ENCODE measurements around the gene AFTPH.

DNA sequence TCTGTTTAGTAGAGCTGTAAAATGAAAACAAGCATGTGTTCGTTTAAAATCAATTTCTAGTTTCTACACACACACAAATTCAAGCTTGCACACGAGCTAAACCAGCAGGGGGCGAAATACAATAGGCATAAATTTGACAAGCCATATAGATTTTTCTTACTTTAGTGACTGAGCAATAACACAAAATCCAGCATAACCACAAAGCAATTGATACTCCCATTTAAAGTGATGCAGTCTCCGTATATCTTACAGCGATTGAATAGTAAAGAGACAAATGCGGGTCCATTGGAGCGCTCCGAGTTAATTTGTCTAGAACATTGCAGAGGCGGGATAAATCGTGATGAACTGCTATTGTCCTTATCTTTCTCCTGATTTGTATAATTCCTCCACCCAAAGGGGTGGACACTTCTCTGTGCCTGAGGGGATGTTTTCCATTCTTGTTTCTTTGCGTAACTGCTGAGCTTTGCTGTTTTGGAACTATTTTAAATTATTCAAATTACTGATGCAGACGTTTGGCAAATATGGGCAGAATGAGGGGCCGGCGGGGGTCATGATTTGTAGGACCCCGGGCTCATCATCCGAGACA is 1.2 kb upstream of the AFTPH start:
- TF ChIP-seq ZNF121 (tag by site-specific recombination; IDR thresholded peaks at IDR 0.05) (no peak), ZNF785 (tag by site-specific recombination; IDR thresholded peaks at IDR 0.05) (no peak), SALL2 (tag by site-specific recombination; IDR thresholded peaks at IDR 0.05; ENCODE audit: borderline replicate concordance) (no peak), ZSCAN23 (tag by site-specific recombination; IDR thresholded peaks at IDR 0.05) (no peak), CTCF (tag by site-specific recombination; IDR thresholded peaks at IDR 0.05) (peak; percentile 65; the same call in 1 of the 2 replicates), ZNF404 (tag by site-specific recombination; IDR thresholded peaks at IDR 0.05) (no peak), MEIS1 (CRISPR knock-in tag; IDR thresholded peaks at IDR 0.05; ENCODE audit: borderline replicate concordance) (no peak), ZNF76 (tag by site-specific recombination; IDR thresholded peaks at IDR 0.05; ENCODE audit: borderline replicate concordance, low read depth) (no peak), ZNF174 (tag by site-specific recombination; IDR thresholded peaks at IDR 0.05) (no peak), YY1 (tag by site-specific recombination; IDR thresholded peaks at IDR 0.05) (no peak)
- TF ChIP-seq, protein P1, sequence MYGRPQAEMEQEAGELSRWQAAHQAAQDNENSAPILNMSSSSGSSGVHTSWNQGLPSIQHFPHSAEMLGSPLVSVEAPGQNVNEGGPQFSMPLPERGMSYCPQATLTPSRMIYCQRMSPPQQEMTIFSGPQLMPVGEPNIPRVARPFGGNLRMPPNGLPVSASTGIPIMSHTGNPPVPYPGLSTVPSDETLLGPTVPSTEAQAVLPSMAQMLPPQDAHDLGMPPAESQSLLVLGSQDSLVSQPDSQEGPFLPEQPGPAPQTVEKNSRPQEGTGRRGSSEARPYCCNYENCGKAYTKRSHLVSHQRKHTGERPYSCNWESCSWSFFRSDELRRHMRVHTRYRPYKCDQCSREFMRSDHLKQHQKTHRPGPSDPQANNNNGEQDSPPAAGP (tag by site-specific recombination; IDR thresholded peaks at IDR 0.05) = no peak
- TF ChIP-seq, protein P2, sequence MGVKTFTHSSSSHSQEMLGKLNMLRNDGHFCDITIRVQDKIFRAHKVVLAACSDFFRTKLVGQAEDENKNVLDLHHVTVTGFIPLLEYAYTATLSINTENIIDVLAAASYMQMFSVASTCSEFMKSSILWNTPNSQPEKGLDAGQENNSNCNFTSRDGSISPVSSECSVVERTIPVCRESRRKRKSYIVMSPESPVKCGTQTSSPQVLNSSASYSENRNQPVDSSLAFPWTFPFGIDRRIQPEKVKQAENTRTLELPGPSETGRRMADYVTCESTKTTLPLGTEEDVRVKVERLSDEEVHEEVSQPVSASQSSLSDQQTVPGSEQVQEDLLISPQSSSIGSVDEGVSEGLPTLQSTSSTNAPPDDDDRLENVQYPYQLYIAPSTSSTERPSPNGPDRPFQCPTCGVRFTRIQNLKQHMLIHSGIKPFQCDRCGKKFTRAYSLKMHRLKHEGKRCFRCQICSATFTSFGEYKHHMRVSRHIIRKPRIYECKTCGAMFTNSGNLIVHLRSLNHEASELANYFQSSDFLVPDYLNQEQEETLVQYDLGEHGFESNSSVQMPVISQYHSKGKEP (tag by site-specific recombination; IDR thresholded peaks at IDR 0.05) = no peak
